CD4-positive, alpha-beta memory T cell (primary cell): ENCODE measurements around the gene PAX6. TPM values are rescaled to one million over a fixed set of nuclear protein-coding genes. Genes with fewer than 3 reads are reported as not detected.

Experiments
- CTCF ChIA-PET: fragments of 350-600 bp; sonication (Branson Sonifier 250); formaldehyde crosslinking; loops from one replicate; lab custom pipeline; 2021; ENCODE audit warnings: inconsistent platforms; ENCODE audit not compliant: partially characterized antibody; lab: Charles Lee
- POLR2A ChIA-PET: fragments of 350-600 bp; sonication (Branson Sonifier 250); formaldehyde crosslinking; loops from one replicate; lab custom pipeline; 2021; ENCODE audit not compliant: partially characterized antibody; lab: Charles Lee
- DNase-seq, 5 donors: peaks; one replicate each; pipeline versions ENCODE4 v3.0.0 to v3.0.0-alpha.2; 2020 to 2022; ENCODE audit warnings: mixed read lengths in 1 of 5
- H3K27ac ChIP-seq: one replicate; pipeline ENCODE4 v1.7.0; 2013; ENCODE audit warnings: low read depth, low read length
- H3K27me3 ChIP-seq: 2 replicates; pipeline ENCODE4 v1.7.0; 2013; ENCODE audit warnings: mild to moderate bottlenecking, low read length, moderate library complexity; ENCODE audit not compliant: insufficient read depth
- H3K36me3 ChIP-seq: 2 replicates; pipeline ENCODE4 v1.7.0; 2013; ENCODE audit warnings: mild to moderate bottlenecking, low read length, moderate library complexity; ENCODE audit not compliant: insufficient read depth
- H3K4me1 ChIP-seq: 2 replicates; pipeline ENCODE4 v1.7.0; 2013; ENCODE audit warnings: mild to moderate bottlenecking, low read length, moderate library complexity; ENCODE audit not compliant: insufficient read depth
- H3K4me3 ChIP-seq, 2 donors: one replicate each; pipeline ENCODE4 v1.7.0; 2013; ENCODE audit warnings: low read length in 2 of 2, mild to moderate bottlenecking in 1 of 2
- H3K9me3 ChIP-seq, 2 donors: one replicate each; pipeline ENCODE4 v1.7.0; 2013; ENCODE audit warnings: low read length in 2 of 2, control low read depth in 1 of 2; ENCODE audit not compliant: control insufficient read depth in 1 of 2
- H3K27ac Mint-ChIP-seq, 7 donors: one replicate each; pipeline ENCODE4 v1.8.0; 2020 to 2021; ENCODE audit warnings: mixed read lengths in 7 of 7, mild to moderate bottlenecking in 6 of 7, inconsistent platforms in 3 of 7, moderate library complexity in 3 of 7
- H3K27me3 Mint-ChIP-seq, 2 donors: one replicate each; pipeline ENCODE4 v1.8.0; 2020 to 2021; ENCODE audit warnings: mixed read lengths in 2 of 2
- H3K36me3 Mint-ChIP-seq, 2 donors: one replicate each; pipeline ENCODE4 v1.8.0; 2020 to 2021; ENCODE audit warnings: mixed read lengths in 2 of 2, inconsistent platforms in 1 of 2, mild to moderate bottlenecking in 1 of 2
- H3K4me1 Mint-ChIP-seq, 4 donors: one replicate each; pipeline ENCODE4 v1.8.0; 2020 to 2021; ENCODE audit warnings: mixed read lengths in 4 of 4, mild to moderate bottlenecking in 1 of 4
- H3K4me3 Mint-ChIP-seq, 8 donors: one replicate each; pipeline ENCODE4 v1.8.0; 2020 to 2021; ENCODE audit warnings: mixed read lengths in 8 of 8, mild to moderate bottlenecking in 7 of 8, moderate library complexity in 6 of 8, inconsistent platforms in 3 of 8
- H3K9me3 Mint-ChIP-seq, 8 donors: one replicate each; pipeline ENCODE4 v1.8.0; 2020 to 2021; ENCODE audit warnings: mixed read lengths in 8 of 8, mild to moderate bottlenecking in 5 of 8, inconsistent platforms in 3 of 8, moderate library complexity in 1 of 8
- intact Hi-C: fragments of 100-400 bp; cut with micrococcal nuclease; formaldehyde crosslinking; loops from one replicate; pipeline ENCODE4 v1.15.1; 2023
- polyA plus RNA-seq, 2 donors: library from polyadenylated mRNA; unstranded; fragments of 300-500 nt; fragmentation: Illumina TruSeq; gene quantifications; one replicate each; pipeline ENCODE4 v1.2.3, GENCODE V29; 2021
- total RNA-seq, 2 experiments: library from RNA; stranded (reverse); gene quantifications; one replicate each; pipeline ENCODE4 v1.2.3, GENCODE V29; 2021

PAX6 gene
- total and polyA plus RNA-seq, 4 experiments from 2014 or later = 0.11 TPM; not detected in 3

- POLR2A ChIA-PET = no interaction called here
- H3K4me3 ChIP-seq = peak overlapping the region in 1 of 2 donors; percentile 27
- no peaks in the 10 kb centered on the region for H3K9me3 ChIP-seq
- H3K27ac ChIP-seq = no peak overlapping the region
- Mint-ChIP-seq H3K27ac (peak overlapping the region in 1 of 7 donors; percentile 57), H3K9me3 (peaks cover 0 to 7% (median 4%) of the 10 kb centered on the region in 8 donors), H3K4me3 (peak overlapping the region; percentile 68 to 93 (median 86)), H3K27me3 (peaks cover 55 to 56% of the 10 kb centered on the region in 2 donors), H3K36me3 (peaks cover 0 to 6% of the 10 kb centered on the region in 2 donors), H3K4me1 (peaks cover 30 to 64% (median 53%) of the 10 kb centered on the region in 4 donors)
- no peak for DNase-seq
- CTCF ChIA-PET = no interaction called here
- H3K36me3 ChIP-seq = no peaks in the 10 kb centered on the region
- H3K27me3 ChIP-seq = peaks cover 68% of the 10 kb centered on the region
- peaks cover 79% of the 10 kb centered on the region for H3K4me1 ChIP-seq
- intact Hi-C loops = no loop called here
These were observed 2.5 kb upstream of the PAX6 start for GRCh38 chr11:31813391-31814175.

GRCh38 chr11:31812383-31813381 lies 1.6 kb upstream of the PAX6 start:
- peaks cover 73% of the 10 kb centered on the region for H3K4me1 ChIP-seq
- H3K36me3 ChIP-seq = no peaks in the 10 kb centered on the region
- H3K4me3 ChIP-seq = peak overlapping the region in 1 of 2 donors; percentile 19
- ChIA-PET POLR2A (no interaction called here), CTCF (no interaction called here)
- Mint-ChIP-seq H3K9me3 (peaks cover 0 to 11% (median 6%) of the 10 kb centered on the region in 8 donors), H3K27me3 (peaks cover 60 to 61% of the 10 kb centered on the region in 2 donors), H3K27ac (peak overlapping the region in 2 of 7 donors; percentile 23 to 80), H3K4me3 (peak overlapping the region; percentile 82 to 93 (median 86)), H3K36me3 (peaks cover 0 to 6% of the 10 kb centered on the region in 2 donors), H3K4me1 (peaks cover 30 to 71% (median 49%) of the 10 kb centered on the region in 4 donors)
- H3K27ac ChIP-seq = no peak overlapping the region
- intact Hi-C loops = no loop called here
- DNase-seq = no peak
- no peaks in the 10 kb centered on the region for H3K9me3 ChIP-seq
- H3K27me3 ChIP-seq = peaks cover 68% of the 10 kb centered on the region

- Histone ChIP-seq H3K4me3 (peak overlapping the region; percentile 23 to 41), H3K9me3 (no peaks in the 10 kb centered on the region), H3K27ac (no peak overlapping the region), H3K4me1 (peaks cover 56% of the 10 kb centered on the region), H3K36me3 (no peaks in the 10 kb centered on the region), H3K27me3 (peaks cover 81% of the 10 kb centered on the region)
- Mint-ChIP-seq H3K27ac (peak overlapping the region in 1 of 7 donors; percentile 84), H3K27me3 (peaks cover 60 to 63% of the 10 kb centered on the region in 2 donors), H3K4me3 (peak overlapping the region; percentile 78 to 90 (median 84)), H3K9me3 (peaks cover 3 to 18% (median 9%) of the 10 kb centered on the region in 8 donors), H3K4me1 (peaks cover 28 to 68% (median 39%) of the 10 kb centered on the region in 4 donors), H3K36me3 (peaks cover 0 to 10% of the 10 kb centered on the region in 2 donors)
- no peak for DNase-seq
- POLR2A ChIA-PET = interaction anchor here (0.6 kb wide), 1 partner anchor 522 kb away, joined by 3 read pairs; no protein-coding TSS in a partner anchor
- CTCF ChIA-PET = no interaction called here
- intact Hi-C loops = loop anchor here (2.0 kb wide), 1 partner anchor 15 kb away; no protein-coding TSS in a partner anchor
These were observed 1.0 kb downstream of the PAX6 start for GRCh38 chr11:31809857-31810778.

- H3K9me3 Mint-ChIP-seq = peaks cover 3 to 22% (median 11%) of the 10 kb centered on the region in 8 donors
- peaks cover 0 to 11% of the 10 kb centered on the region in 2 donors for H3K36me3 Mint-ChIP-seq
- peaks cover 29 to 67% (median 38%) of the 10 kb centered on the region in 4 donors for H3K4me1 Mint-ChIP-seq
- Histone ChIP-seq H3K27ac (no peak overlapping the region), H3K4me1 (peaks cover 54% of the 10 kb centered on the region), H3K36me3 (no peaks in the 10 kb centered on the region), H3K27me3 (peaks cover 81% of the 10 kb centered on the region), H3K9me3 (peaks cover 0 to 3% of the 10 kb centered on the region in 2 donors), H3K4me3 (peak overlapping the region in 1 of 2 donors; percentile 23)
- intact Hi-C loops = no loop called here
- H3K27ac Mint-ChIP-seq = no peak overlapping the region
- peak overlapping the region; percentile 56 to 86 (median 79) for H3K4me3 Mint-ChIP-seq
- no peak for DNase-seq
- H3K27me3 Mint-ChIP-seq = peaks cover 58 to 63% of the 10 kb centered on the region in 2 donors
- ChIA-PET CTCF (no interaction called here), POLR2A (no interaction called here)
These were observed 1.6 kb downstream of the PAX6 start for GRCh38 chr11:31809541-31809856.

- Mint-ChIP-seq H3K4me3 (peak overlapping the region; percentile 56 to 86 (median 79)), H3K27ac (peak overlapping the region in 1 of 7 donors; percentile 46), H3K36me3 (peaks cover 0 to 11% of the 10 kb centered on the region in 2 donors), H3K4me1 (peaks cover 34 to 72% (median 42%) of the 10 kb centered on the region in 4 donors), H3K9me3 (peaks cover 3 to 26% (median 14%) of the 10 kb centered on the region in 8 donors), H3K27me3 (peaks cover 61 to 65% of the 10 kb centered on the region in 2 donors)
- Histone ChIP-seq H3K36me3 (no peaks in the 10 kb centered on the region), H3K4me1 (peaks cover 54% of the 10 kb centered on the region), H3K4me3 (no peak overlapping the region), H3K9me3 (peaks cover 0 to 3% of the 10 kb centered on the region in 2 donors), H3K27me3 (peaks cover 82% of the 10 kb centered on the region), H3K27ac (no peak overlapping the region)
- intact Hi-C loops = no loop called here
- ChIA-PET CTCF (no interaction called here), POLR2A (no interaction called here)
- DNase-seq = no peak
These were observed 2.2 kb downstream of the PAX6 start for GRCh38 chr11:31808721-31809540.
